Mesothelial cell of epicardium (in vitro differentiated cells): ENCODE results near the gene EXOSC7. TPM values are rescaled to one million over a fixed set of nuclear protein-coding genes. Genes with fewer than 3 reads are reported as not detected.
"Not testable (repeated sequence)": the region's sequence is repeated elsewhere in the genome, so short reads cannot be mapped to it uniquely, and the experiment has no call there.

ENCODE experiments used
- DNase-seq, 2 experiments: peaks; one replicate each; pipeline ENCODE4 v3.0.0; 2021; ENCODE audit warnings: low spot score in 2 of 2; ENCODE audit not compliant: unreplicated experiment in 2 of 2
- H3K27ac Mint-ChIP-seq: 2 replicates; pipeline ENCODE4 v1.8.0; 2021; ENCODE audit warnings: mixed read lengths
- H3K27me3 Mint-ChIP-seq: 2 replicates; pipeline ENCODE4 v1.8.0; 2021; ENCODE audit warnings: low read depth, mixed read lengths
- H3K36me3 Mint-ChIP-seq: 2 replicates; pipeline ENCODE4 v1.8.0; 2021; ENCODE audit warnings: mixed read lengths
- H3K4me1 Mint-ChIP-seq: 2 replicates; pipeline ENCODE4 v1.8.0; 2021; ENCODE audit warnings: mixed read lengths
- H3K4me3 Mint-ChIP-seq: 2 replicates; pipeline ENCODE4 v1.8.0; 2021; ENCODE audit warnings: mild to moderate bottlenecking, moderate library complexity, mixed read lengths
- H3K9me3 Mint-ChIP-seq: 2 replicates; pipeline ENCODE4 v1.8.0; 2021; ENCODE audit warnings: mixed read lengths
- total RNA-seq: library from RNA; stranded (reverse); gene quantifications from 3 replicates; pipeline ENCODE4 v1.2.1, GENCODE V29; 2021
- TF ChIP-seq, protein P1 (sequence below): fragments of 200-600 bp; sonication (generic); IDR thresholded peaks from one replicate; pipeline ENCODE4 v1.5.0; 2021; ENCODE audit warnings: antibody characterized with exemption; ENCODE audit not compliant: unreplicated experiment

EXOSC7 gene
- total RNA-seq, 1 donor from 2014 or later: 53.6 TPM

GRCh38 chr3:45048244-45048643 is 72.2 kb downstream of the EXOSC7 start:
- peaks cover 3% of the 10 kb centered on the region for H3K4me1 Mint-ChIP-seq
- TF ChIP-seq, protein P1, sequence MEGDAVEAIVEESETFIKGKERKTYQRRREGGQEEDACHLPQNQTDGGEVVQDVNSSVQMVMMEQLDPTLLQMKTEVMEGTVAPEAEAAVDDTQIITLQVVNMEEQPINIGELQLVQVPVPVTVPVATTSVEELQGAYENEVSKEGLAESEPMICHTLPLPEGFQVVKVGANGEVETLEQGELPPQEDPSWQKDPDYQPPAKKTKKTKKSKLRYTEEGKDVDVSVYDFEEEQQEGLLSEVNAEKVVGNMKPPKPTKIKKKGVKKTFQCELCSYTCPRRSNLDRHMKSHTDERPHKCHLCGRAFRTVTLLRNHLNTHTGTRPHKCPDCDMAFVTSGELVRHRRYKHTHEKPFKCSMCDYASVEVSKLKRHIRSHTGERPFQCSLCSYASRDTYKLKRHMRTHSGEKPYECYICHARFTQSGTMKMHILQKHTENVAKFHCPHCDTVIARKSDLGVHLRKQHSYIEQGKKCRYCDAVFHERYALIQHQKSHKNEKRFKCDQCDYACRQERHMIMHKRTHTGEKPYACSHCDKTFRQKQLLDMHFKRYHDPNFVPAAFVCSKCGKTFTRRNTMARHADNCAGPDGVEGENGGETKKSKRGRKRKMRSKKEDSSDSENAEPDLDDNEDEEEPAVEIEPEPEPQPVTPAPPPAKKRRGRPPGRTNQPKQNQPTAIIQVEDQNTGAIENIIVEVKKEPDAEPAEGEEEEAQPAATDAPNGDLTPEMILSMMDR: no peak
- no peak for DNase-seq
- no peaks in the 10 kb centered on the region for H3K9me3 Mint-ChIP-seq
- no peak overlapping the region for H3K27ac Mint-ChIP-seq
- H3K4me3 Mint-ChIP-seq: no peak overlapping the region
- no peaks in the 10 kb centered on the region for H3K36me3 Mint-ChIP-seq
- H3K27me3 Mint-ChIP-seq: peaks cover 13% of the 10 kb centered on the region

- Mint-ChIP-seq H3K4me3 (no peak overlapping the region), H3K4me1 (peaks cover 2% of the 10 kb centered on the region), H3K36me3 (no peaks in the 10 kb centered on the region), H3K27ac (no peak overlapping the region), H3K27me3 (peaks cover 13% of the 10 kb centered on the region), H3K9me3 (no peaks in the 10 kb centered on the region)
- DNase-seq: no peak
- TF ChIP-seq, protein P1: no peak
These were observed 73.8 kb downstream of the EXOSC7 start for GRCh38 chr3:45049807-45050206.

- H3K4me3 Mint-ChIP-seq: no peak overlapping the region
- TF ChIP-seq, protein P1: no peak
- H3K36me3 Mint-ChIP-seq: no peaks in the 10 kb centered on the region
- no peak for DNase-seq
- no peak overlapping the region for H3K27ac Mint-ChIP-seq
- no peaks in the 10 kb centered on the region for H3K9me3 Mint-ChIP-seq
- peaks cover 16% of the 10 kb centered on the region for H3K4me1 Mint-ChIP-seq
- H3K27me3 Mint-ChIP-seq: peaks cover 13% of the 10 kb centered on the region
These were observed 75.6 kb downstream of the EXOSC7 start for GRCh38 chr3:45051685-45052084.

- not testable (repeated sequence) for H3K4me3 Mint-ChIP-seq, DNase-seq, H3K9me3 Mint-ChIP-seq, H3K27me3 Mint-ChIP-seq, H3K27ac Mint-ChIP-seq, H3K36me3 Mint-ChIP-seq
- peaks cover 32% of the 10 kb centered on the region for H3K4me1 Mint-ChIP-seq
These were observed 77.8 kb downstream of the EXOSC7 start for GRCh38 chr3:45053805-45054195.

DNA sequence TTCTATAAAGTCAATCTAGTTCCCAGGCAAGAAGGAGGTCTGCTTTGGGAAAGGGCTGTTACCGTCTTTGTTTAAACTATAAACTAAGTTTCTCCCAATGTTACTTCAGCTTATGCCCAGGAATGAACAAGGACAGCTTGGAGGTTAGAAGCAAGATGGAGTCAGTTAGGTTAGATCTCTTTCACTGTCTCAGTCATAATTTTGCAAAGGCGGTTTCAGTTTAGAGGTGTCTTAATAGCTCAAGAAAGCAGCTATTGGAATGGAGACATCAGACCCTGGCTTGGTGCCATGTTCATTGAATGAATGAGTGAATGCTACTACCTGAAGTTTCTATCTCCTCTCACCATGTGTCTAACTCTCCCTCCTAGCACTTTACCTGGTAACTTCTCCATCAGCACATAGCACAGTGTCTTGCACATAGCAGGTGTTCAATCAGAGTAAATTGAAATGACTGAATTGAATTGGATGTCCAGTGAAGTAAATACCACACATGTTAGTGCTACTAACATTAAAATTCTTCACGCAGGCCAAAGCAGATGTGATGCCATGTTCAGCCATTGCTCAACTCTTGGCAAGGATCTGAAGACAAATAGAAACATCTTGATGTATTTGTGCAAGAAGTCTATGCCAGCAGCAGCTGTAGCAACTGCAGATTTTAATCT is 78.3 kb downstream of the EXOSC7 start:
- TF ChIP-seq, protein P1: no peak
- Mint-ChIP-seq H3K27me3 (peaks cover 4% of the 10 kb centered on the region), H3K4me3 (no peak overlapping the region), H3K36me3 (no peaks in the 10 kb centered on the region), H3K27ac (no peak overlapping the region), H3K9me3 (no peaks in the 10 kb centered on the region), H3K4me1 (peaks cover 37% of the 10 kb centered on the region)
- no peak for DNase-seq

DNA sequence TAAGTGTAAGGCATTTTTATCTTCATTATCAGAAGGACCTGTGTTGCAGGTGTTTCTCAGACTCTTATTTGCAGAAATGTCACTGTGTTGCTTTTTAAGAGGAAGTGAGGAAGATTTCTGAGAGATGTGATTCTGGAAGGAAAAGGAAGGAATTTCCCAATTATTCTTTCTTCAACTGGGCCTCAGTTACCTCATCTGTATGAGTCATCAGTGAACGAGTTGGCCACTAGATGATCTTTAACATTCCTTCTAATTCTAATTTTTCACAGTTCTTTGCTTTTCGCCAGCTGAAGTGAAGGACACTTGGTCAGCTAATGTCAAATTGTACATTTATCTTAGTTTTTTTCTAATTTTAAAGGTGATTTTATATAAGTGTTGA is 79.0 kb downstream of the EXOSC7 start:
- Mint-ChIP-seq H3K36me3 (no peaks in the 10 kb centered on the region), H3K4me3 (no peak overlapping the region), H3K27ac (no peak overlapping the region), H3K9me3 (no peaks in the 10 kb centered on the region), H3K27me3 (peaks cover 3% of the 10 kb centered on the region), H3K4me1 (peaks cover 38% of the 10 kb centered on the region)
- no peak for DNase-seq
- TF ChIP-seq, protein P1: no peak
